ENCODE measurements around the gene PET100. TPM values are rescaled to one million over a fixed set of nuclear protein-coding genes. Genes with fewer than 3 reads are reported as not detected.

Gene PET100
- polyA plus RNA-seq, 4 donors = 99.2 to 131 (median 118) TPM

DNA sequence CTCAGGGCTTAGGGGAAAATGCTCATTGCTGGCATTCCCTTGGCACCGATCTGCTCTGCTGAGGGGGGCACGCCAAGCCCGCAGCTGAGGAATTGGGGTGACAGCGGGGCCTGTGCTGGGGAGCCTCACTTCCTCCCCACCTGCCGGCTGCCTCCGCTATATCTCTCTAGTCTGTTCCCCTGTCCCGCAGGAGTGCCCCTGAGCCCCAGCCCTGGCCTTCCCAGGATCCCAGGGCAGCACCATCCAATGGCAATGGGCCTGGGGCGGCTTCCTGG lies 16.8 kb downstream of the PET100 start:
- no peak for DNase-seq (ENCODE audit: low read depth in 4 of 4, low spot score in 2 of 4)

DNA sequence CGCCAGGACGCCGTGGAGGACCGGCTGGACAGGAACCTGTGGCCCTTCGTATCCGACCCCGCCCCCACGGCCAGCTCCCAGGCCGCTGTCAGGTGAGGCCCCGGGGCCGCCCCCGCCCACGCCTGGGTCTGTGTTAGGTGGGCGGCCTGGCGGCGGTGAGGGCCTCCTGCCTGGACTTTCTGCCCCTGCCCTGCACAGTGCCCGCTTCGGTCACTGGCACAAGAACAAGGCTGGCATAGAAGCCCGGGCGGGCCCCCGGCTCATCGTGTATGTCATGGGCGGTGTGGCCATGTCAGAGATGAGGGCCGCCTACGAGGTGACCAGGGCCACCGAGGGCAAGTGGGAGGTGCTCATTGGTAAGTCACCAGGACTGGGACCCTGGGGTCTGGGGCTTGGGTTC lies 17.6 kb downstream of the PET100 start:
- DNase-seq (ENCODE audit: low read depth in 4 of 4, low spot score in 2 of 4) = no peak

- no peak for DNase-seq (ENCODE audit: low read depth in 4 of 4, low spot score in 2 of 4)
Observed at GRCh38 chr19:7648265-7649014, 18.8 kb downstream of the PET100 start.

GRCh38 chr19:7650148-7650547 lies 20.6 kb downstream of the PET100 start:
- DNase-seq (ENCODE audit: low read depth in 4 of 4, low spot score in 2 of 4) = no peak

- peak in 3 of 4 donors; percentile 63 to 75 (median 74) for DNase-seq (ENCODE audit: low read depth in 4 of 4, low spot score in 2 of 4)
Observed at GRCh38 chr19:7652061-7652641, 22.6 kb downstream of the PET100 start.

DNA sequence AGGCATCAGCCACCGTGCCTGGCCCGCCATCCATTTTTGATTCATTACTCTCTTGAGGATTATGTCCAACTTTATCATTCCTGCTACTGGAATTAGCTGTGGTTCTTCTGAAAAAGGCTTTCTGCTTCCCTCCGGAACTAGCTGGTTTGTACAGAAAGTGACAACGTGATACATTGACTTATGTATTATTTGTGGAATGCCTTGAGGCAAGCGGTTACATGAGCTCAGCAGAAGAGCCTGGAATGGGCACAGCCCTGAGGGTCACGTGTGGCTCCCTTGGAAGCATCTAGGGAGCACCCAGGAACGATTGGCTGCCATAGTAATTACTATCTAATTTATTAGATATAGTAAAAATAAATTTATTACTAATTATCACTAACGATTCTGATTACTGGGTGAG lies 24.8 kb downstream of the PET100 start:
- DNase-seq (ENCODE audit: low read depth in 4 of 4, low spot score in 2 of 4) = no peak

DNA sequence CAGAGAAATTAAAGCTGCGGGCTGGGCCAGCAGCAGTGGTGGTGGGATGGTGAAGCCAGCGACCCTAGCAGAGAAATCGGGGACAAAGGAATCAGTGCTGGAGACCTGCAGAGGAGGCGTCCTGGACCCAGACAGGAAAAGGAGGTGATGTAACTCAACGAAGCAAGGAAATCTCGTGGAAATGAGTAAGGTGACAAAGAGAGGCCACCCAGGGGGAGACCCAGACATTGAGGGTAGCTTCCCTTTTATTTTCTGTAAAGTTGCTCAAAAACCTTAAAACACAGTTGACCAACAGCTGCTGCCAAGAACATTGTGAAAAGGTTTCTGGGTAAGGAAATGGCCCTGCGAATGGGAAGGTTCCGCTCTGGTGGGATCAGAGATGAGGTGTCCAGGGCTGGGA lies 26.0 kb downstream of the PET100 start:
- no peak for DNase-seq (ENCODE audit: low read depth in 4 of 4, low spot score in 2 of 4)

- DNase-seq (ENCODE audit: low read depth in 4 of 4, low spot score in 2 of 4) = no peak
Observed at GRCh38 chr19:7657131-7657751, 27.6 kb downstream of the PET100 start.

GRCh38 chr19:7658219-7658686 lies 28.7 kb downstream of the PET100 start:
- no peak for DNase-seq (ENCODE audit: low read depth in 4 of 4, low spot score in 2 of 4)

DNA sequence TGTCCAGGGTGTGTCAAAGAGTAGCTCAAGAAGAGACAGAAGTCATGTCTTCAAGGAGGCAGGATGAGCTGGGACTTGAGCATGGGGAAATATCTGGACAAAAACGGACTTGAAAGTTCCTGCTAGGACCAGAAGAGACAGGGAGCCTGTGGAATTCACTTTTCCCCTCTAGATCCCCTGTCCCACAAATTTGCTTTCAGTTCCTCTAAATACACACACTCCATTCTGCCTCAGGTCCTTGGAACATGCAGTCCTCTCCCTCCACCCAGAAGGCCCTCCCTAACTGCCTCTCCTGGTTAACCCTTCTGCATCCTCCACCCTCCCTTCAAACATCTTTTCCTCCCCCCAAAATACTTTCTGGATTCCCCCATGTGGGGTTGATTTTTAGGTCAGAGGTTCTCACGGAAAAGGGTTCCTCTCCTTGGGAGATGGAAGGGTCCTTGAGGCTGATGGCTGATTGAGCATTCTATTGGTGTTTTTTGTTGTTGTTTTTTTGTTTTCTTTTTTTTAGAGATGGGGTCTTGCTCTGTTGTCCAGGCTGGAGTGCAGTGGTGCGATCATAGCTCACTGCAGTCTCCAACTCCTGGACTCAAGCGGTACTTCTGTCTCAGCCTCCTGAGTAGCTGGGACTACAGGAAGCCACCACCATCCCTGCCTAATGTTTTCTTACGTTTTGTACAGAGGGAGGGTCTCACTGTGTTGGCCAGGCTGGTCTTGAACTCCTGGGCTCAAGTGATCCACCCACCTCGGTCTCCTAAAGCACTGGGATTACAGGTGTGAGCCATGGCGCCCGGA lies 32.3 kb downstream of the PET100 start:
- no peak for DNase-seq (ENCODE audit: low read depth in 4 of 4, low spot score in 2 of 4)

DNA sequence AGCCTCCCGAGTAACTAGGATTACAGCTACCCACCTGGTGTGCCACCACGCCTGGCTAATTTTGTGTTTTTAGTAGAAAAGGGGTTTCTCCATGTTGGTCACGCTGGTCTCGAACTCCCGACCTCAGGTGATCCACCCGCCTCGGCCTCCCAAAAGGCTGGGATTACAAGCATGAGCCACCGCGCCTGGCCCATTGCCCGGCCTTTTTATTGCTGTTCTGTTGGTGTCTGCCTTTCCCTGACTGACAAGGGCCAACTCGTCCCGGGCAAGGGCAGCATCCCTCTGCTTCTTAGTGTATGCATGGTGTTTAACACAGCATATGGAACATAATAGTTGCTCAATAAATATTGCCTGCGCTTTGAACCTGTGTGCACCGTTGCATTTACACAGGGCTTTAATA lies 33.1 kb downstream of the PET100 start:
- no peak for DNase-seq (ENCODE audit: low read depth in 4 of 4, low spot score in 2 of 4)

DNA sequence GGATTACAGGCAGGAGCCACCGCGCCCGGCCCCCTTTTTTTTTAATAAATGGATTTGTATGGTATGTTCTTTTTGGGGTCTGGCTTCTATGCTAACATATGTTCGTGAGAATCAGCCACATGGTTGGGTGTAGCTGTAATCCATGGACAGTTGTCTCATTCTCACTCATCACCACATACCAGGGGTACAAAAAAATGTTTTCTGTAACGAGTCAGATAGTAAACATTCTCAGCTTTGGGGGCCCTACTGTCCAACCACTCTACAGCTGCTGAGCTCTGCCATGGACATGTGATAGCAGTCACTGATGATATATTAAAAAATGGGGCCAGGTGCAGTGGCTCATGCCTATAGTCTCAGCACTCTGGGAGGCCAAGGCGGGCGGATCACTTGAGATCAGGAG lies 34.1 kb downstream of the PET100 start:
- DNase-seq (ENCODE audit: low read depth in 4 of 4, low spot score in 2 of 4) = no peak

GRCh38 chr19:7665076-7665475 lies 35.5 kb downstream of the PET100 start:
- no peak for DNase-seq (ENCODE audit: low read depth in 4 of 4, low spot score in 2 of 4)

DNA sequence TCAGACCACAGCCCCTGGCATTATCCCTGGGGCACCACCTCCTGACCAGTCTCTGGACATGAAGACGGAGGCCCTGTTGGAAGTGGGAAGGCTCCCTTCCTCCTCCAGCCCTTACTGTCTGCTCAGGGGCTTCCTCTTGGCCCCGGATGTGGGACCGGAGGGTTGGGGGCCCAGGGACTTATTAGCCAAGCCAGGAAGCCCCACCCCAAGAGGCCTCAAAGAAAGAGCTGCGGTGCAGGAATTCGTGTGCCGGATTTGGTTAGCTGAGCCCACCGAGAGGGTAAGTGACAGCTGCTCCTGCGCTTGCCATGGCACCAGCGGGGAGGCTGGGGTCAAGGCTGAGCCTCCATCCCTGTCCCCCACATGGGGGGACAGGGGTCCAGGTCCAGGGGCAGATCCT lies 39.2 kb downstream of the PET100 start, which contains the start of gene RETN:
Gene RETN, plus strand, starts transcription at position 208 of the 400 bp plus-strand sequence. CDS start 278 bp downstream, outside the sequence.
- no peak for DNase-seq (ENCODE audit: low read depth in 4 of 4, low spot score in 2 of 4)

- DNase-seq (ENCODE audit: low read depth in 4 of 4, low spot score in 2 of 4) = no peak
Observed at GRCh38 chr19:7669641-7670040, 40.0 kb downstream of the PET100 start.

DNA sequence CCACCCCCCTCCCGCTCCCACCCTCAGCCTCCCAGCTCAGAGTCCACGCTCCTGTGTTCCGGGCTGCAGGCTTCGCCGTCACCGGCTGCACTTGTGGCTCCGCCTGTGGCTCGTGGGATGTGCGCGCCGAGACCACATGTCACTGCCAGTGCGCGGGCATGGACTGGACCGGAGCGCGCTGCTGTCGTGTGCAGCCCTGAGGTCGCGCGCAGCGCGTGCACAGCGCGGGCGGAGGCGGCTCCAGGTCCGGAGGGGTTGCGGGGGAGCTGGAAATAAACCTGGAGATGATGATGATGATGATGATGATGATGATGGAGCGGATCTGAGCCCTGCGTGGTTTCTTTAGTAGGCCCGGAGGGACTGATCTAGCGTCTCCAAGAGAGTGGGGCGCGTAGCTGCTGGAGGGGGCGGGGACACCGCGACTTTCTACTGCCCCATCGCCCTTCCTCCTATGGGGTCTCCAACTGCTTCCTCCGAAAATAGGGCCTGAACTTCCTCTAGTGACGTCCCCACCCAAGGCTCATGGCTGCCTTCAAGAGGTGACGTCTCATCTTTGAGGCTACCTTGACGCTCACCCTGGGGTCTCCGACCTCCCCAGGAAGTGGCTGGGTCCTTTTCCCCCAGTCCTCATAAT lies 40.7 kb downstream of the PET100 start:
- DNase-seq (ENCODE audit: low read depth in 4 of 4, low spot score in 2 of 4) = no peak

GRCh38 chr19:7670790-7671189 lies 41.2 kb downstream of the PET100 start:
- no peak for DNase-seq (ENCODE audit: low read depth in 4 of 4, low spot score in 2 of 4)

DNA sequence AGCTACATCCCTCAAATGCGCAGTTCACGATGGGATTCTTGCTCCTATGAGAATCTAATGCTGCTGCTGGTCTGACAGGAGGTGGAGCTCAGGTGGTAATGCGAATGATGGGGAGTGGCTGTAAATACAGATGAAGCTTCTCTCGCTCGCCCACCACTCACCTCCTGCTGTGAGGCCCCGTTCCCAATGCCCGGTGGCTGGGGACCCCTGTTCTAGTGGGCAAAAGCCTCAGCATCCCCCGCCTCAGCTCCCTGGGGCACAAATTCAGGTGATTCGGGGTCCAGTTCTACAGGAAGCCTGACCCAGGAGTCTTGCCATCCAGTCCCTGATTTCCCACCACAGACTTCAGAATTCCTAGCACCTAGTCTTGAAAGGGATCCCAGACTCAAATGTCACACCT lies 42.9 kb downstream of the PET100 start:
- DNase-seq (ENCODE audit: low read depth in 4 of 4, low spot score in 2 of 4) = no peak

DNA sequence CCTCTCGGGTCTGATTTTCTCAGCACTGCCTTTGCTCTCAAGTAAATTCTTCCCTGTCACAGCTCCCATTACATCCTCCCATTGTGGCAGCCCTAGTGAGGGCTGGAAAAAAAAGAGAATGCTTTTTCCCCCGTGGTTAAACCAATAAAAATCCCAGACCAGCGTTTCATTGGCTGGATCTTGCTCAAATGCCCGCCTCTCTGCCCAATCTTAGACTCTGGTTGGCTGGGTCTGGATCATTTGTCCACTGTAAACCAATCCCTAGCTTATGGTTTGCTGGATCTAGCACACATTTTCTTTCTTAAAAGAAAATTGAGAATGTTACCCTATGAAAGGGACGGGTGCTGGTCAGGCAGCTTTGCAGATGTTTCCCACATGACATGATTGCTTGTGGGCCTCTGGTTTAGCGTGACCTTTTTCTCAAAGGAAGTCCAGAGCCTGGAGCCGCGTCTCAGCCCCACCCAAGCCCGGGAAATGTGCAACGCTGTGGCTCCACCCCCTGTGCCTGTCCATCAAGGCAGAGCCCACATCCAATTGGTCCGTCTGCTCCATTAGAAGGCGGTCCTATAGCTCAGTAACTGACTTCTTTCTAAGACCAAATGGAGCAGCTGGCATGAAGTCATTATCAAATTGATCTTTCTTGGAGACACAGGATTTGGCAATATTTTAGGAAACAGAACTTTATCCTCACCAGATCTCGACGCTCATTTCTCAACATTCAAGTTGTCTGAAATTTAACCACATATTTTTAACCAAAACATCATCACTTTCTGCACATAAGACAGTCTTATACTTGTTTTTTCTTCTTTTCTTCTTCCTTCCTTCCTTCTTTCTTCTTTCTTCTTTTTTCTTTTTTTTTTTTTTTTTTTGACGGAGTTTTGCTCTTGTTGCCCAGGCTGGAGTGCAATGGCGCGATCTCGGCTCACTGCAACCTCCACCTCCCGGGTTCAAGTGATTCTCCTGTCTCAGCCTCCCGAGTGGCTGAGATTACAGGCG lies 44.7 kb downstream of the PET100 start:
- no peak for DNase-seq (ENCODE audit: low read depth in 4 of 4, low spot score in 2 of 4)

DNA sequence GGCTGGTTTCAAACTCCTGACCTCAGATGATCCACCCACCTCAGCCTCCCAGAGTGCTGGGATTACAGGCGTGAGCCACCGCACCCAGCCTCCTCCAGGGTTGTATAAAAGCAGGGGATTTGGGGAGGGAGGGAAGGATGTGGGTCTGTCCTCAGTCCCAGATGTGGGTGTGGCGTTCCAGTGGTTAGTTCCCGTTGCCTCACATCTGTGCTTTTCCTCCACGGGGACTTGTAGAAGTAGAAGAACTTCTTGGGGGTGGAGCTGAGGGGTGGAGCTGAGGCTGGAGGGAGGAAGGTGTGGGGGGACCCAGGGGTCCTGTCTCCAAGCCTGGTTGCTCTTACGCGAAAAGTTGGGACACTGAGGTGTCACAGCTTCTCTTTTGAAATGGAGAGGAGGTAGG lies 46.8 kb downstream of the PET100 start:
- DNase-seq (ENCODE audit: low read depth in 4 of 4, low spot score in 2 of 4) = no peak

Data from left renal cortex interstitium (tissue), 4 donors.